ENCODE measurements around the gene SNHG17.
A peak's percentile ranks its signal among the peaks of the same experiment; 100 is the strongest.
"Not testable (repeated sequence)": the region's sequence is repeated elsewhere in the genome, so short reads cannot be mapped to it uniquely, and the experiment has no call there.

The SNHG17 gene

DNA sequence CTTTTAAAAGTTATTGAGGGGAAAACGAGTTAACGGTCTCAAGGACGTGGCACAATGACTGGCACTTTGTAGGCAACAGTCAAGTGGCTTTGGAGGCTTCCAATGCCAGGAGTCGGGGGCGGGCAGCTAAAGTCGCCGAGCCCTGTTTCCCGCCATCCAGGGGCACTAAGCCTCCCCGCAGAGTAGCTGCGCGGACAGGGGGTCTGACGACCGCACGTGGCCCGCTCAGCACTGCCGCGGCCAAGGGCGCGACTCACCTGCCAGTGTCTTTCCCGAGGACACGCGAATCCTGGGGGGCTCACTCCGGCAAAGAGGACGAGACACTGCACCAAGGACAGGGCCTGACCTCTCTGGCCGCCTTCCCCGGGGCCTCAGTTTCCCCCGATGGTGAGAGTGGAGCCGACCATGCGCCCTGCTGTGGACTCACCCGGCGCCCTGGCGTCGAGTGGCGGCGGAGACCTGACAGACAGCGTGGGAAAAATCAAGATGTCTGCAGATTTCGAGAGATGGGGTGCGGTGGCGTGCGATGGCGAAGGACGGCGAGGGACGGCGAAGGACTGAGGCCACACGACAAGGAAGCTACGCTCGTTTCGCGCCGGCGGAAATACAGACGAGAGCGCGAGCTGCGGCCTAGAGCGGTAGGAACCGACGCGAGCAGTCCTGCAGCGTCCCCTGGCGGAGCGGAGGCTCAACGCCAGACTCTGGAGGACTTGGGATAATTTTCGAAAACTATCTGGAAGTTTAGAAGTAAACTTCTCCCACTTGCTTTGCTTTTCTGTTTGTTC is at the start of gene SNHG17:
TSS of gene SNHG17 (minus strand) at position 559 of the 785 bp plus-strand sequence.
- peak; percentile 94 for DNase-seq (ENCODE audit: low spot score)

DNA sequence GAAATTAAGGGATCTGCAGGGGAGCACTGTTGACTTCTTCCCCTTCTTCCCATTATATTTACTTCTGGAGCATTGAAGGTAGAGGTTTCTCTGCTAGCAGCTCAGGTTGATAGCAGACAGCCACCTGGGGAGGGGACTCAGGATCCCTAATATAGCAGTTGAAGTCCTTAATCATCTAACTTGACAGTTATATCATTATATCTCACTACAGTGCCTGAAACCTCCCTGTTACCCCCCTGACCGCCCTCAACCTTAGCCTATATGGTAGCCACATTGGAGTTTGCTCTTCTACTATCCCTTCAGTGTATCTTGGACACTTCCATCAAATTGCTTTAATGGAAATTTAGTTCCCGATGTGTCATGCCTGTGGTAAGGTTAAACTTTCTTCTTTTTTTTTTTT is 44.5 kb upstream of the SNHG17 start:
- DNase-seq (ENCODE audit: low spot score) = no peak

DNA sequence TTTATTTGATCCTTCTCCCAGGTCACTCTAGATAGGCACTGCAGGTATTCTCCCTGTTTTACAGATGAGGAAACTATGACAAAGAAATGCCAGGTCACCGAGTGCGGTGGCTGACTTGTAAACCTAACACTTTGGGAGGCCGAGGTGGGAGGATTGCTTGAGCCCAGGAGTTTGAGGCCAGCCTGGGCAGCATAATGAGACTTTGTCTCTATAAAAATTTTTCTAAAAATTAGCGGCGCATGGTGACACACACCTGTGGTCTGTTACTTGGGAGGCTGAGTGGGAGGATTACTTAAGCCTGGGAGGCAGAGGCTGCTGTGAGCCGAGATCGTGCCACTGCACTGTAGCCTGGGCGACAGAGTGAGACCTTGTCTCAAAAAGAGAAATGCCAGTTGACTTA is 42.6 kb upstream of the SNHG17 start:
- DNase-seq (ENCODE audit: low spot score) = no peak

DNA sequence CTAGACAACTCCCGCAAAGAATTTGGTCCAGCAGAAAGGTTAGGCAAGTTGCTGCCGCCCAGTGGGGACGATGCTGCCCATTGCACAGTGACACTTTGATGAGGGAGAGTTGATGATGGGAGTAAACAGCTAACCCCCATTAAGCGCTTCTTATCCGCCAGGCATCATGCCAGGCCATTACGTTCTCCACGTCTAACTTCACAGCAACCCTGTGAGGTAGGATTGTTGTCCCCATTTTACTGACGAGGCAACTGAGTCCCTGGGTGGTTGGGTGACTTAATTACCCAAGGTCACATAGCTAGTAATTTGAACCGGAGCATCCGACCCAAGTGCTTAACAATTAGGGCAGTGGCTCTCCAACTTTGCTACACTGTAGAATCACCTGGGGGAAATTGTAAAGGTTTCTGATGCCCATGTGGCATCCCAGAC is 38.3 kb upstream of the SNHG17 start:
- peak; percentile 13 for DNase-seq (ENCODE audit: low spot score)

DNA sequence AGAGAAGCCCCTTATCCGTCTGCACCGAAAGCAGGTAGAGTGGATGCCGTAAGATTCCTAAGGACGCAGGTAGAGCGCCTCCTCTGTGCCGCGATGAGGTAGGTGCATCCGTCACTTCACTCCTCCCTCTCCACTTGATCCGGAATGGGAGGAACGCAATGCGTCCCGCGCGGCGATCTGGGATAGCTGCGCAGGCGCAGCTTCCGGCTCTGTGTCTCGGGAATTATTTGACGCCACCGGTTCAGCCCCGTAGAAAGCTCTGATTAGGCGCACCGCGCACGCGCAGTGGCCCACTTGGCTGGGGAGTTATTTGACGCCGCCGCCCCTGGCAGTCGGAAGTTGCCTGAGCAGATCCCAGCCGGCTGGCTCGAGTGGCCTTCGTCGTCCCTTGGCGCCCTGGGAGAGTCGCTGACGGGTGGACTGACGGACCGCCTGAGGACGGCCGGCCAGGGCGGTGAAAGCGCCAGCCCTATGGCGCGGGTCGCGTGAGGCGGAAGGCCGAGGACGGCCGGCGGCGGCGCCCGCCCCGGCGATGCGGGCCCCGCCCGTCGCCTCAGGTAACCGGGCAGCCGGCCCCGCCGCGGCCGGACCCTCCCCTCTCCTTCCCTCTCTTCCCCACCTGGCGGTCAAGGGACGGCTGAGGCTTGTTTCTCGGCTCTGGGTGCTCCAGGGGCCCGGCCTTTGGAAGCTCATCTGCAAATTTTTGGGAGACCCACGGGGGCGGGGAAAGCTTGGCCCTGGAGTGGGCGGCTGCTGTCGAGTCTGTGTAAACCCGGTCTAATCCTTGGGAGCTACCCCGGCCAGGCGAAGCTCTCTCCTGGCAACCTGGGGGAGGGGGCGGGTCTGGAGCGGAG is 37.6 kb upstream of the SNHG17 start, which contains the start of gene RALGAPB:
TSS of gene RALGAPB (plus strand) at position 331 of the 854 bp plus-strand sequence. CDS start 15,590 bp downstream, outside the sequence.
- DNase-seq (ENCODE audit: low spot score) = peak; percentile 98

- no peak for DNase-seq (ENCODE audit: low spot score)
Measured at GRCh38 chr20:38471987-38472512, 36.9 kb upstream of the SNHG17 start.

DNA sequence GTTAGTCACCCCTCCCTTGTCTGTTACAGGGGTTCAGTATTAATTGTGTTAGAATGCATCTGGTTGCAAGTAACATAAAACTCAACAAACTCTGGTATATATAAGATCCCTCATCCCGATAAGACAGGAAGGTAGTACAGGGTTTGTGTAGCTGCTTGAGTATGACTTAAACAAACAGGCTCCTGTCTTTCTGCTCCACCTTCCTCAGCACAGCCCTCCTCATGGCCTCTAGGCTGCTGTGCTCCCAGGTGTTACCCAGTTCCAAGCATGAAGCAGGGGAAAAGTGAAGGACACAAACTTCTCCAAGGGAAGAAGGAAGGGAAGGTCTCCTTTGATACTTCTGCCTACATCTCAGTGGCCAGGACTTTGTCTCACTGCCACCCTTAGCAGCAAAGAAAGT is 36.1 kb upstream of the SNHG17 start:
- no peak for DNase-seq (ENCODE audit: low spot score)

DNA sequence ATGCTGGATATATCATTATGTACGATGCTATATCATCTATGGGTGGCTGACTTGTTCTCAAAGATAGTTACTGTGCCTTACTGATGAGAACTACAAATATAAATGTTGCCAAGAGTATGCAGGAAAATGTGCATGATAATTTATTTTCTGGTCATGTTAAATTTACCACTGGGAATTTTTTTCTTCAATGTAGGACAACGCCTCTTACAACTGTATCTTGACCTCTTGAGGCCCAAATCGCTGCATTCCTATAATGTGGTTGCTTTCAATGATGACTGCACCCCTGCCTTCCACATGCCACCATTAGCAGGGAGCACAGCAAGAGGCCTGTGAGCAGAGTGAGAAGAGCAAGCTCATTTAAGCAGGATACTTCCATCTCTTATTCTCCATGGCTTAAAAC is 31.9 kb upstream of the SNHG17 start:
- DNase-seq (ENCODE audit: low spot score) = no peak

DNA sequence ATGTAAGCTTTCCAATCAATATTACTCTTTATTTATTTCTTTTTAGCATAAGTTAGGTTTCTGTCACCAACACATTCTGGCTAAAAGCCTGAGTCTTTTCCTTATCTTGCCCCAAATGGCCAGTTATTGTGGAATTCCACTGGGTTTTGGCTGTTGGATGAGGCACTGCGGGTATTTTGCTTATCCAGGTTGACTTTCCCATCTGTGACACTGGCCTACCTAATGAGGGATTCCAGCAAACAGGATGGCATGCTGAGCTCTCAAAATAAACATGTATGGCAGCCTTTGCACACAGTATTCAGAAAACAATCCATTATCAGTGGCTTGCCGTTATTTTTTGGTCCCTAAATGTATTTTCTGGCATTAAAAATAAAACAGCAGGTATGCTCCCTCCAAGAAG is 31.0 kb upstream of the SNHG17 start:
- no peak for DNase-seq (ENCODE audit: low spot score)

DNA sequence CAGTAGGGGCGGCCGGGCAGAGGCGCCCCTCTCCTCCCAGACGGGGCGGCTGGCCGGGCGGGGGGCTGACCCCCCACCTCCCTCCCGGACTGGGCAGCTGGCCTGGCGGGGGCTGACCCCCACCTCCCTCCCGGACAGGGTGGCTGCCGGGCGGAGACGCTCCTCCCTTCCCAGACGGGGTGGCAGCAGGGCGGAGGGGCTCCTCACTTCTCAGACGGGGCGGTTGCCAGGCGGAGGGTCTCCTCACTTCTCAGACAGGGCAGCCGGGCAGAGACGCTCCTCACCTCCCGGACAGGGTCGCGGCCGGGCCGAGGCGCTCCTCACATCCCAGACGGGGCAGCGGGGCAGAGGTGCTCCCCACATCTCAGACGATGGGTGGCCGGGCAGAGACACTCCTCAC is 26.4 kb upstream of the SNHG17 start:
- not testable (repeated sequence) for DNase-seq (ENCODE audit: low spot score)

DNA sequence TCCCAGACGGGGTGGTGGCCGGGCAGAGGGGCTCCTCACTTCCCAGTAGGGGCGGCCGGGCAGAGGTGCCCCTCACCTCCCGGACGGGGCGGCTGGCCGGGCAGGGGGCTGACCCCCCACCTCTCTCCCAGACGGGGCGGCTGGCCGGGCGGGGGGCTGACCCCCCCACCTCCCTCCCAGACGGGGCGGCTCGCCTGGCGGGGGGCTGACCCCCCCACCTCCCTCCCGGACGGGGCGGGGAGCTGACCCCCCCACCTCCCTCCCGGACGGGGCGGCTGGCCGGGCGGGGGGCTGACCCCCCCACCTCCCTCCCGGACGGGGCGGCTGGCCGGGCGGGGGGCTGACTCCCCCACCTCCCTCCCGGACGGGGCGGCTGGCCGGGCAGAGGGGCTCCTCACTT is 26.0 kb upstream of the SNHG17 start:
- not testable (repeated sequence) for DNase-seq (ENCODE audit: low spot score)

DNA sequence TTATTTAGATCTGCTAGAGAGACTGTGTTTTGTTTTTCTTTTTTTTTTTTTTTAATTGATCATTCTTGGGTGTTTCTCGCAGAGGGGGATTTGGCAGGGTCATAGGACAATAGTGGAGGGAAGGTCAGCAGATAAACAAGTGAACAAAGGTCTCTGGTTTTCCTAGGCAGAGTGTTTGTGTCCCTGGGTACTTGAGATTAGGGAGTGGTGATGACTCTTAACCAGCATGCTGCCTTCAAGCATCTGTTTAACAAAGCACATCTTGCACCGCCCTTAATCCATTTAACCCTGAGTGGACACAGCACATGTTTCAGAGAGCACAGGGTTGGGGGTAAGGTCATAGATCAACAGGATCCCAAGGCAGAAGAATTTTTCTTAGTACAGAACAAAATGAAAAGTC is 25.5 kb upstream of the SNHG17 start:
- DNase-seq (ENCODE audit: low spot score) = not testable (repeated sequence)

GRCh38 chr20:38460040-38460623 is 25.0 kb upstream of the SNHG17 start:
- no peak for DNase-seq (ENCODE audit: low spot score)

GRCh38 chr20:38458314-38458713 is 23.2 kb upstream of the SNHG17 start:
- DNase-seq (ENCODE audit: low spot score) = no peak

- no peak for DNase-seq (ENCODE audit: low spot score)
Measured at GRCh38 chr20:38454556-38455473, 19.7 kb upstream of the SNHG17 start.

GRCh38 chr20:38453941-38454340 is 18.8 kb upstream of the SNHG17 start:
- DNase-seq (ENCODE audit: low spot score) = no peak

DNA sequence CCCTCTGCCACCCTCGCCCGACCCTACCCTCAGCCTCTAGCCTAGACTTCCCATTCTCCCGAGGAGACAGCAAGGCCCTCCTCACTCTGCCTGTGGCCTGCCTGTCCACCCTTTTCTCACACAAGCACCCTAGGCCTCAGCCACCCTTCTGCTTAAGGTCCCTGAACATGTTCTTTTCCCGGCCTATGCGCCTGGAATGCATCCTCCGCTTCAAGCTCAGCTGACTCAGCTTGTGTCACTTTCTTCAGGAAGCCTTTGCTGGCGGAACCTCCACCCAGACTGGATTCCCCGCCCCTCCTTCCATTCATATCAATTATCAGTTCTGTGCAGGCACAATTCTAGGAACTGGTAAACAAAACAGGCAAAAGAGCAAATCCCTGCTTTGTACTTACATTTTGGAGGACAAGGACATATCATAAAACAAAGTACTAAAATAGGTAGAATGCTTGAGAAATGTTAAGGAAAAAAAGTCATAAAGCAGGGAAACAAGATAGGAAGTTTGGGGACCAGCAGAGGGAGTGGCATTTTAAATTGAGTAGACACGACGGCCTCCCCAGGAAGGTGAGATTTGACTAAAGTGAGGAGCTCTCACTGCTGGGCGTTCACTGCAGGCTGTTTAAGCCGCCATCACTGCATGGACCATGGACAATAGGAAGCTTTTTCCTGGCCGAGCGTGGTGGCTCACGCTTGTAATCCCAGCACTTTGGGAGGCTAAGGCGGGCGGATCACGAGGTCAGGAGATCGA is 17.9 kb upstream of the SNHG17 start:
- DNase-seq (ENCODE audit: low spot score) = no peak

DNA sequence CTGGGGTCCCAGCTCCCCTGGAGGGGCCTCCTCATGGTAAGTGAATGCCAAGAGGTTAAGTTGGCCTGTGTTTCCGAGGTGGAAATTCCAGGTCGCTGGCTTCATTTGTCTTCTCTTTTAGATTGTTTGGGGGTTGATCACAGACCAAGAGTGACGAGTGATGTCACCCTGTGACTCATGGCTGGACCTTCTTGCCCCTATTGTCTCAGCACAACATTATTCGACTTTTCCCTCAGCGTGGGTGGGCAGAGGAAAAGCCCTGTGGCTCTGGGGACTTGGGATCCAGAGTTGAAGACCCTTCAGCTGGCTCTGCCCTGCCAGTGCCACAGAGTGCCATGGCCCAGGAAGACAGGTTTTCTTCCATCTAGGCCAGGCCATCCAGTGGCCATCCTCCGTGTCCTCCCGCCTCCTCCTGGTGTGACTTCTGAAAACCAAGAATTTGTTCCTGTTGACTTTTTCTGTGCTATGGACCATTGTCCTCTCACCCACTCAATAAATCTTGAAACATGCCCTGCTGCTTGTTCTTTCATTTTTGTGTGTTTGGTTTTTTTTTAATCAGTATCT is 15.4 kb upstream of the SNHG17 start:
- no peak for DNase-seq (ENCODE audit: low spot score)

DNA sequence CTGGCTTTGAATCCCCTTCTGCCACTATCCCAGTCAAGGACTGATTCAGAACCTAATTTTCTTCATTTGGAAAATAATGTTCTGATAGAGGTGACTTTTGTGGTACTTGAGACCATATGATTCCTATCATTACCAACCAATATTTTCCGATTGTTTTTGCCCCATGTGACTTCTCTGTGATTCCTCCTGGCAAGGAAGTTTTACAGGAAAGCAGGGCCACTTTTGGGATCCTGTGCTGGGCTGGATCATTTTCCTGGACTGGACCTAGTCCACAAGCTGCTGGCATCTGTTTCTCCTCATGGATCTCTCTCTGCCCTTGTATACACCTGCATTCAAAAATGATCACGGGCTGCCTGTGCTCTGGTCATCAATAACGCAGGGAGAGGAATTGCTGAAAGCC is 13.9 kb upstream of the SNHG17 start:
- no peak for DNase-seq (ENCODE audit: low spot score)

Measured in Ammon's horn (tissue), 1 donor.